H9 (cell line): ENCODE measurements around the gene CLPTM1L. TPM values are rescaled to one million over a fixed set of nuclear protein-coding genes. Genes with fewer than 3 reads are reported as not detected.

Experiments used
- DNase-seq: peaks from one replicate; pipeline ENCODE4 v3.0.0-alpha.2; 2017
- H2AFZ ChIP-seq: one replicate; pipeline ENCODE4 v1.6.1; 2013; ENCODE audit warnings: mild to moderate bottlenecking, low read length, control low read depth, moderate library complexity
- H2AK5ac ChIP-seq: 2 replicates; pipeline ENCODE4 v1.6.1; 2013; ENCODE audit warnings: low read length, control low read depth, mixed read lengths; ENCODE audit not compliant: insufficient read length
- H2BK120ac ChIP-seq: one replicate; pipeline ENCODE4 v1.6.1; 2013; ENCODE audit warnings: low read depth, mild to moderate bottlenecking, low read length, control low read depth, inconsistent platforms; ENCODE audit not compliant: poor library complexity, severe bottlenecking
- H2BK12ac ChIP-seq: 2 replicates; pipeline ENCODE4 v1.6.1; 2013; ENCODE audit warnings: low read length, control low read depth, mixed read lengths, low read depth; ENCODE audit not compliant: insufficient read length
- H2BK15ac ChIP-seq: 2 replicates; pipeline ENCODE4 v1.6.1; 2013; ENCODE audit warnings: low read depth, low read length, control low read depth
- H2BK20ac ChIP-seq: one replicate; pipeline ENCODE4 v1.6.1; 2013; ENCODE audit warnings: low read depth, mild to moderate bottlenecking, low read length, control low read depth, inconsistent platforms; ENCODE audit not compliant: poor library complexity, severe bottlenecking
- H2BK5ac ChIP-seq: 2 replicates; pipeline ENCODE4 v1.6.1; 2013; ENCODE audit warnings: low read length, control low read depth, mixed read lengths; ENCODE audit not compliant: insufficient read length
- H3K14ac ChIP-seq: 2 replicates; pipeline ENCODE4 v1.6.1; 2013; ENCODE audit warnings: low read length, control low read depth; ENCODE audit not compliant: insufficient read depth
- H3K18ac ChIP-seq: 2 replicates; pipeline ENCODE4 v1.6.1; 2013; ENCODE audit warnings: low read depth, mild to moderate bottlenecking, mixed read lengths, low read length, control low read depth; ENCODE audit not compliant: insufficient read length
- H3K23ac ChIP-seq: 2 replicates; pipeline ENCODE4 v1.6.1; 2013; ENCODE audit warnings: low read length, control low read depth, mixed read lengths, low read depth; ENCODE audit not compliant: insufficient read length
- H3K23me2 ChIP-seq: 2 replicates; pipeline ENCODE4 v1.6.1; 2013; ENCODE audit warnings: low read depth, mild to moderate bottlenecking, mixed read lengths, low read length, control low read depth; ENCODE audit not compliant: insufficient read length, poor library complexity, severe bottlenecking
- H3K27ac ChIP-seq: 2 replicates; pipeline ENCODE4 v1.5.1; 2013; ENCODE audit warnings: low read length, control low read depth, mixed read lengths, low read depth; ENCODE audit not compliant: insufficient read length
- H3K27me3 ChIP-seq: 2 replicates; pipeline ENCODE4 v1.6.1; 2013; ENCODE audit warnings: low read length, control low read depth, inconsistent platforms; ENCODE audit not compliant: insufficient read depth
- H3K4ac ChIP-seq: 2 replicates; pipeline ENCODE4 v1.6.1; 2013; ENCODE audit warnings: low read depth, mild to moderate bottlenecking, control low read depth, inconsistent platforms, low read length, moderate library complexity
- H3K4me1 ChIP-seq: 2 replicates; pipeline ENCODE4 v1.6.1; 2013; ENCODE audit warnings: low read length, control low read depth, inconsistent platforms; ENCODE audit not compliant: insufficient read depth
- H3K4me2 ChIP-seq: 2 replicates; pipeline ENCODE4 v1.6.1; 2013; ENCODE audit warnings: low read length, control low read depth, mixed read lengths; ENCODE audit not compliant: insufficient read length, insufficient read depth
- H3K56ac ChIP-seq: 2 replicates; pipeline ENCODE4 v1.6.1; 2013; ENCODE audit warnings: low read depth, mild to moderate bottlenecking, mixed read lengths, low read length, control low read depth; ENCODE audit not compliant: insufficient read length
- H3K79me1 ChIP-seq: 2 replicates; pipeline ENCODE4 v1.6.1; 2013; ENCODE audit warnings: low read depth, mild to moderate bottlenecking, moderate library complexity, low read length, control low read depth, inconsistent platforms; ENCODE audit not compliant: insufficient read depth, poor library complexity, severe bottlenecking
- H3K79me2 ChIP-seq: 2 replicates; pipeline ENCODE4 v1.6.1; 2013; ENCODE audit warnings: low read length, control low read depth, inconsistent platforms; ENCODE audit not compliant: insufficient read depth
- H3K9ac ChIP-seq: 2 replicates; pipeline ENCODE4 v1.6.1; 2013; ENCODE audit warnings: low read length, control low read depth, mixed read lengths; ENCODE audit not compliant: insufficient read length; ENCODE audit errors: extremely low read depth
- H3K9me3 ChIP-seq: one replicate; pipeline ENCODE4 v1.6.1; 2013; ENCODE audit warnings: low read depth, low read length, inconsistent platforms; ENCODE audit not compliant: control insufficient read depth
- H3T11ph ChIP-seq: one replicate; pipeline ENCODE4 v1.6.1; 2013; ENCODE audit warnings: mild to moderate bottlenecking, low read length, control low read depth, inconsistent platforms
- H4K20me1 ChIP-seq: one replicate; pipeline ENCODE4 v1.6.1; 2013; ENCODE audit not compliant: control insufficient read depth, insufficient read length, insufficient read depth
- H4K5ac ChIP-seq: 2 replicates; pipeline ENCODE4 v1.6.1; 2013; ENCODE audit warnings: low read depth, mild to moderate bottlenecking, mixed read lengths, low read length, control low read depth; ENCODE audit not compliant: insufficient read length
- H4K8ac ChIP-seq: replicated peaks from 2 replicates; pipeline ENCODE4 v1.6.1; 2013; ENCODE audit warnings: low read length, control low read depth, mixed read lengths, low read depth; ENCODE audit not compliant: insufficient read length
- H4K91ac ChIP-seq: 2 replicates; pipeline ENCODE4 v1.6.1; 2013; ENCODE audit warnings: low read depth, mild to moderate bottlenecking, moderate library complexity, mixed read lengths, low read length, control low read depth; ENCODE audit not compliant: insufficient read length
- H3K27ac Mint-ChIP-seq, 3 experiments: 2 replicates in 2 of 3; 3 replicates in 1 of 3; pipeline ENCODE4 v1.8.0; 2020 to 2021; ENCODE audit warnings: mixed read lengths in 3 of 3, mild to moderate bottlenecking in 1 of 3, moderate library complexity in 1 of 3
- H3K27me3 Mint-ChIP-seq: 2 replicates; pipeline ENCODE4 v1.8.0; 2021; ENCODE audit warnings: low read depth, mild to moderate bottlenecking, moderate library complexity, mixed read lengths
- H3K36me3 Mint-ChIP-seq, 3 experiments: 2 replicates in 2 of 3; 3 replicates in 1 of 3; pipeline ENCODE4 v1.8.0; 2020 to 2021; ENCODE audit warnings: low read depth in 3 of 3, mixed read lengths in 3 of 3; ENCODE audit not compliant: insufficient read depth in 1 of 3
- H3K4me1 Mint-ChIP-seq, 2 experiments: 2 replicates each; pipeline ENCODE4 v1.8.0; 2020; ENCODE audit warnings: mixed read lengths in 2 of 2
- H3K4me3 Mint-ChIP-seq, 2 experiments: 2 replicates in 1 of 2; 3 replicates in 1 of 2; pipeline ENCODE4 v1.8.0; 2020 to 2021; ENCODE audit warnings: mild to moderate bottlenecking in 2 of 2, mixed read lengths in 2 of 2, moderate library complexity in 1 of 2
- H3K9me3 Mint-ChIP-seq, 2 experiments: 2 replicates in 1 of 2; 3 replicates in 1 of 2; pipeline ENCODE4 v1.8.0; 2020; ENCODE audit warnings: mild to moderate bottlenecking in 2 of 2, mixed read lengths in 2 of 2, moderate library complexity in 1 of 2
- CTCF ChIP-seq: fragments of 200-600 bp; sonication (generic); conservative IDR thresholded peaks from 3 replicates; pipeline ENCODE4 v1.8.0; 2021; ENCODE audit warnings: antibody characterized with exemption, mild to moderate bottlenecking
- WGBS: extraction: QIAGEN DNeasy Blood & Tissue Kit; methylation state at CpG from one replicate; pipeline ENCODE4 v1.1.7; 2013; ENCODE audit warnings: missing lambda C conversion rate, low lambda C conversion rate, mixed read lengths; ENCODE audit not compliant: insufficient read length; ENCODE audit errors: extremely low coverage; 5-methylcytosine and 5-hydroxymethylcytosine counted together
- total RNA-seq: library from RNA; stranded (reverse); gene quantifications from 2 replicates; pipeline ENCODE4 v1.2.1, GENCODE V29; 2021

The CLPTM1L gene
- total RNA-seq, 1 experiment from 2014 or later, result 108 TPM

GRCh38 chr5:1293416-1294205, 51.3 kb downstream of the CLPTM1L start:
- Histone ChIP-seq H4K20me1 (no peaks in the 10 kb centered on the region), H2BK20ac (no peak overlapping the region), H2BK15ac (no peak overlapping the region), H3K27me3 (no peaks in the 10 kb centered on the region), H3K23me2 (peaks cover 12% of the 10 kb centered on the region), H3K9ac (no peak overlapping the region), H3T11ph (no peak overlapping the region), H3K56ac (no peak overlapping the region), H4K91ac (no peak overlapping the region), H3K27ac (no peak overlapping the region), H3K4me1 (no peaks in the 10 kb centered on the region), H4K5ac (no peak overlapping the region), H3K23ac (no peak overlapping the region), H3K9me3 (no peaks in the 10 kb centered on the region), H2BK12ac (no peak overlapping the region), H4K8ac (no peak overlapping the region), H3K14ac (no peak overlapping the region; the same call in 1 of the 2 replicates), H3K79me1 (peaks cover 1% of the 10 kb centered on the region), H3K4me2 (no peak overlapping the region), H2BK120ac (no peak overlapping the region), H3K79me2 (no peaks in the 10 kb centered on the region), H2AK5ac (no peak overlapping the region), H2BK5ac (no peak overlapping the region), H3K18ac (no peak overlapping the region), H2AFZ (no peak overlapping the region), H3K4ac (no peak overlapping the region)
- no peaks in the 10 kb centered on the region; a peak in 1 of 5 replicates for H3K9me3 Mint-ChIP-seq
- peak overlapping the region; percentile 50 to 71 for H3K4me3 Mint-ChIP-seq
- no peaks in the 10 kb centered on the region for H3K4me1 Mint-ChIP-seq
- no peak for TF ChIP-seq CTCF
- WGBS, result no CpG with 5 or more reads among the region's 60 CpGs
- H3K27ac Mint-ChIP-seq, result no peak overlapping the region
- peak; percentile 27 for DNase-seq
- peaks cover 1 to 14% (median 8%) of the 10 kb centered on the region in 3 experiments for H3K36me3 Mint-ChIP-seq
- H3K27me3 Mint-ChIP-seq, result peaks cover 14% of the 10 kb centered on the region
